Activated T-cell treated with anti-CD3 and anti-CD28 coated beads for 1 hour (primary cell): Measurements from ENCODE around the gene SLC35E2B.
A peak's percentile ranks its signal among the peaks of the same experiment; 100 is the strongest.
"Not testable (repeated sequence)": the region's sequence is repeated elsewhere in the genome, so short reads cannot be mapped to it uniquely, and the experiment has no call there.

ENCODE experiments used
- DNase-seq: peaks from one replicate; pipeline ENCODE4 v3.0.0-alpha.2; 2020; ENCODE audit warnings: low read depth

The SLC35E2B gene

GRCh38 chr1:1674806-1675205 is 17.8 kb downstream of the SLC35E2B start:
- not testable (repeated sequence) for DNase-seq

- DNase-seq = no peak
Measured at GRCh38 chr1:1672181-1672965, 20.2 kb downstream of the SLC35E2B start.

- DNase-seq = no peak
Measured at GRCh38 chr1:1671365-1672119, 21.1 kb downstream of the SLC35E2B start.

- no peak for DNase-seq
Measured at GRCh38 chr1:1670866-1671265, 21.7 kb downstream of the SLC35E2B start.

GRCh38 chr1:1669468-1670440 is 22.8 kb downstream of the SLC35E2B start:
- no peak for DNase-seq

- no peak for DNase-seq
Measured at GRCh38 chr1:1666526-1666925, 26.1 kb downstream of the SLC35E2B start.

- peak; percentile 27 for DNase-seq
Measured at GRCh38 chr1:1665815-1666251, 26.8 kb downstream of the SLC35E2B start.

- no peak for DNase-seq
Measured at GRCh38 chr1:1664941-1665814, 27.4 kb downstream of the SLC35E2B start.

GRCh38 chr1:1664318-1664717 is 28.3 kb downstream of the SLC35E2B start:
- DNase-seq = not testable (repeated sequence)

GRCh38 chr1:1662830-1663560 is 29.6 kb downstream of the SLC35E2B start:
- DNase-seq = not testable (repeated sequence)

GRCh38 chr1:1662392-1662791 is 30.2 kb downstream of the SLC35E2B start:
- not testable (repeated sequence) for DNase-seq

- peak; percentile 98 for DNase-seq
Measured at GRCh38 chr1:1658583-1659549, 33.7 kb downstream of the SLC35E2B start, which contains the start of gene CDK11B. CDK11B (minus strand) TSS chr1:1659004; CDS start chr1:1657485, 1,519 bp downstream.

GRCh38 chr1:1648265-1648664 is 44.3 kb downstream of the SLC35E2B start:
- DNase-seq = not testable (repeated sequence)

GRCh38 chr1:1647567-1648241 is 44.9 kb downstream of the SLC35E2B start:
- DNase-seq = not testable (repeated sequence)

GRCh38 chr1:1646326-1646725 is 46.3 kb downstream of the SLC35E2B start:
- not testable (repeated sequence) for DNase-seq

GRCh38 chr1:1640711-1641461 is 51.7 kb downstream of the SLC35E2B start:
- not testable (repeated sequence) for DNase-seq

- DNase-seq = not testable (repeated sequence)
Measured at GRCh38 chr1:1640081-1640480, 52.5 kb downstream of the SLC35E2B start.
